Esophagus muscularis mucosa (tissue), 4 donors: ENCODE measurements around the gene TMEM9. TPM values are rescaled to one million over a fixed set of nuclear protein-coding genes. Genes with fewer than 3 reads are reported as not detected.

ENCODE experiments used
- DNase-seq: peaks from one replicate; pipeline ENCODE4 v3.0.0-alpha.2; 2017; ENCODE audit errors: extremely low spot score
- H3K27ac ChIP-seq, 4 donors: fragments of 200-600 bp; sonication (generic); replicated peaks in 1 of 4; 1 replicate in 3 of 4; 2 replicates in 1 of 4; pipeline ENCODE4 v1.5.1; 2016 to 2019; ENCODE audit warnings: mild to moderate bottlenecking in 1 of 4
- H3K27me3 ChIP-seq, 4 donors: fragments of 200-600 bp; sonication (generic); one replicate each; pipeline versions ENCODE4 v1.5.1 to v1.6.0; 2016 to 2019
- H3K36me3 ChIP-seq, 4 donors: fragments of 200-600 bp; sonication (generic); one replicate each; pipeline ENCODE4 v1.5.1; 2016 to 2019
- H3K4me1 ChIP-seq, 4 donors: fragments of 200-600 bp; sonication (generic); one replicate each; pipeline ENCODE4 v1.5.1; 2016 to 2019
- H3K4me3 ChIP-seq, 4 donors: fragments of 200-600 bp; sonication (generic); 1 replicate in 2 of 4; 2 replicates in 2 of 4; pipeline ENCODE4 v1.5.1; 2016 to 2019; ENCODE audit warnings: mild to moderate bottlenecking in 4 of 4, moderate library complexity in 1 of 4
- H3K9me3 ChIP-seq, 4 donors: fragments of 200-600 bp; sonication (generic); 1 replicate in 3 of 4; 2 replicates in 1 of 4; pipeline ENCODE4 v1.5.1; 2016 to 2019
- EP300 ChIP-seq: sonication (generic); formaldehyde crosslinking; IDR thresholded peaks from one replicate; pipeline ENCODE4 v1.6.1; 2017; ENCODE audit warnings: antibody characterized with exemption
- POLR2A ChIP-seq: fragments of 450-650 bp; IDR thresholded peaks from one replicate; pipeline ENCODE4 v1.6.1; 2017; ENCODE audit warnings: antibody characterized with exemption, moderate library complexity, mild to moderate bottlenecking, low read depth
- POLR2AphosphoS5 ChIP-seq, 2 donors: sonication (generic); formaldehyde crosslinking; IDR thresholded peaks; one replicate each; pipeline ENCODE4 v1.6.1; 2017; ENCODE audit warnings: antibody characterized with exemption in 2 of 2
- WGBS: methylation state at CpG from one replicate; pipeline ENCODE4 v1.1.5; 2018; 5-methylcytosine and 5-hydroxymethylcytosine counted together
- intact Hi-C: fragments of 100-400 bp; cut with DNase I; formaldehyde crosslinking; loops from one replicate; pipeline ENCODE4 v1.15.1; 2023
- total RNA-seq, 4 donors: library from RNA; depleted of rRNA; stranded (reverse); fragments of >200 nt; gene quantifications; one replicate each; pipeline versions ENCODE4 v1.1.0 to v1.2.1, GENCODE V29; 2016
- TF ChIP-seq, protein P1 (sequence below), 3 experiments: fragments of 200-600 bp in 2 of 3; fragments of 450-650 bp in 1 of 3; sonication (generic) in 2 of 3; IDR thresholded peaks; one replicate each; pipeline ENCODE4 v1.5.1; 2017 to 2019; ENCODE audit warnings: antibody characterized with exemption in 3 of 3, mild to moderate bottlenecking in 2 of 3, moderate library complexity in 1 of 3

TMEM9 gene
- total RNA-seq, 4 donors from 2014 or later, result 40.1 to 56.1 (median 49.5) TPM

DNA sequence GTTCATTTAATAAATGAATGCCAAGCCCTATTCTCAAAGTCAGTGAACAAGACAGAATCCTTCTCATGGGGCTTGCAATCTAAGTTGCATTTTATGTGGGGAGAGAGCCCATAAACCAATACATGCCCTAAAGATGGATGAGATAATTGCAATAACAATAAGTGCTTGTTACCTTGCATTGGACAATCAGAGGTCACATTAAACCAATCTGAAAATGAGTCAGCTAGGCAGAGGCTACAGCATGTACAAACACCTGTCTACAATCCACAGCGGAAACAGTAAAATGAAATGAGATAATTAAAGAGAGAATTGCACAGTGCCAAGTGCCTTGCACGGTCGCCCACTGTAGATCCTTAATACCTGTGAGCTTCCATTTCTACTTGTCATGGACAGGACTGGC is 28.9 kb upstream of the TMEM9 start:
- H3K36me3 ChIP-seq, result no peaks in the 10 kb centered on the region
- no peaks in the 10 kb centered on the region for H3K9me3 ChIP-seq
- TF ChIP-seq, protein P1, sequence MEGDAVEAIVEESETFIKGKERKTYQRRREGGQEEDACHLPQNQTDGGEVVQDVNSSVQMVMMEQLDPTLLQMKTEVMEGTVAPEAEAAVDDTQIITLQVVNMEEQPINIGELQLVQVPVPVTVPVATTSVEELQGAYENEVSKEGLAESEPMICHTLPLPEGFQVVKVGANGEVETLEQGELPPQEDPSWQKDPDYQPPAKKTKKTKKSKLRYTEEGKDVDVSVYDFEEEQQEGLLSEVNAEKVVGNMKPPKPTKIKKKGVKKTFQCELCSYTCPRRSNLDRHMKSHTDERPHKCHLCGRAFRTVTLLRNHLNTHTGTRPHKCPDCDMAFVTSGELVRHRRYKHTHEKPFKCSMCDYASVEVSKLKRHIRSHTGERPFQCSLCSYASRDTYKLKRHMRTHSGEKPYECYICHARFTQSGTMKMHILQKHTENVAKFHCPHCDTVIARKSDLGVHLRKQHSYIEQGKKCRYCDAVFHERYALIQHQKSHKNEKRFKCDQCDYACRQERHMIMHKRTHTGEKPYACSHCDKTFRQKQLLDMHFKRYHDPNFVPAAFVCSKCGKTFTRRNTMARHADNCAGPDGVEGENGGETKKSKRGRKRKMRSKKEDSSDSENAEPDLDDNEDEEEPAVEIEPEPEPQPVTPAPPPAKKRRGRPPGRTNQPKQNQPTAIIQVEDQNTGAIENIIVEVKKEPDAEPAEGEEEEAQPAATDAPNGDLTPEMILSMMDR (IDR thresholded peaks at IDR 0.05), result no peak
- TF ChIP-seq POLR2A (no peak), POLR2AphosphoS5 (IDR thresholded peaks at IDR 0.05) (no peak), EP300 (no peak)
- intact Hi-C loops, result no loop called here
- no peak for DNase-seq
- H3K4me1 ChIP-seq, result no peaks in the 10 kb centered on the region
- no peak overlapping the region for H3K27ac ChIP-seq
- H3K27me3 ChIP-seq, result no peaks in the 10 kb centered on the region
- no peak overlapping the region for H3K4me3 ChIP-seq
- 94% methylated on average over 3 of the region's 3 CpGs for WGBS

DNA sequence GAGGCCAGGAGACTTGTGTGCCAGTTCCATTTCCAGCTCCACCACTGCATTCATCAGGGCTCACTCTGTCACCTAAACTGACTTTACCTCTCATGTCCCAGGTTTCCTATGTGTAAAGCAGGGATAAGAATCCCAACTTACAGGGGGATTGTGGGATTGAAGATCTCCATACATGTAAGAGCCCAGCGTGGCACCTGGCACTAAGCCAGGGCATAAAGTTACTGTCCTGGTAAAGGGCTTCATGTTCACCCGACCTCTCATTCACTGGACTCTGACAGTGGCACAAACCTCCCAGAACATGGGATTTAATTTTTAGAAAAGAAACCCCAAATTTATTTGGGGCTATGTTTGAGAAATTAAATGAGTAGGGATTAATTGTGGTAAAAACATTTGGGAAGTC is 27.5 kb upstream of the TMEM9 start:
- TF ChIP-seq EP300, result no peak
- TF ChIP-seq POLR2A, result no peak
- no peak for TF ChIP-seq POLR2AphosphoS5 (IDR thresholded peaks at IDR 0.05)
- TF ChIP-seq, protein P1 (IDR thresholded peaks at IDR 0.05), result no peak
- H3K4me3 ChIP-seq, result no peak overlapping the region
- 75% methylated on average over 2 of the region's 2 CpGs for WGBS
- intact Hi-C loops, result no loop called here
- no peaks in the 10 kb centered on the region for H3K4me1 ChIP-seq
- H3K27me3 ChIP-seq, result no peaks in the 10 kb centered on the region
- H3K27ac ChIP-seq, result no peak overlapping the region
- H3K9me3 ChIP-seq, result no peaks in the 10 kb centered on the region
- no peaks in the 10 kb centered on the region for H3K36me3 ChIP-seq
- no peak for DNase-seq

DNA sequence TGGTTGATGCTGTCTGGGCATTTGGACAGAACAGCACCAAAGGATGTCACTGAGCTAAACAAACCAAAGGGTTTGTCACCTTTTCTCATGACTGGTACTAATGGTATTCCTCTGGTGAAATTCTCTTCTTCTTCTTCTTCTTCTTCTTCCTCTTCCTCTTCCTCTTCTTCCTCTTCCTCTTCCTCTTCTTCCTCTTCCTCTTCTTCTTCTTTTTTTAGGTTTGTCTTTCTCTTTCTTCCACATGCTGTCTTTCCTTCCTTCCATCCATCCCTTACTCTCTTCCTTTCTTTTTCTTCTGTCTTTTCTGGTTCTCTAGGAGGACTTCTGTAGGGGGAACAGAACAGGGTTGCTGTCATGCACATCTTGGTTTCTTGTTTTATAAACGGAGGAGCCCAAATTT is 27.0 kb upstream of the TMEM9 start:
- Histone ChIP-seq H3K27me3 (no peaks in the 10 kb centered on the region), H3K9me3 (no peaks in the 10 kb centered on the region), H3K27ac (no peak overlapping the region), H3K36me3 (no peaks in the 10 kb centered on the region), H3K4me3 (no peak overlapping the region), H3K4me1 (no peaks in the 10 kb centered on the region)
- WGBS, result 82% methylated on average over 1 of the region's 1 CpG
- TF ChIP-seq POLR2AphosphoS5 (IDR thresholded peaks at IDR 0.05) (no peak), EP300 (no peak), POLR2A (no peak)
- DNase-seq, result no peak
- intact Hi-C loops, result no loop called here

DNA sequence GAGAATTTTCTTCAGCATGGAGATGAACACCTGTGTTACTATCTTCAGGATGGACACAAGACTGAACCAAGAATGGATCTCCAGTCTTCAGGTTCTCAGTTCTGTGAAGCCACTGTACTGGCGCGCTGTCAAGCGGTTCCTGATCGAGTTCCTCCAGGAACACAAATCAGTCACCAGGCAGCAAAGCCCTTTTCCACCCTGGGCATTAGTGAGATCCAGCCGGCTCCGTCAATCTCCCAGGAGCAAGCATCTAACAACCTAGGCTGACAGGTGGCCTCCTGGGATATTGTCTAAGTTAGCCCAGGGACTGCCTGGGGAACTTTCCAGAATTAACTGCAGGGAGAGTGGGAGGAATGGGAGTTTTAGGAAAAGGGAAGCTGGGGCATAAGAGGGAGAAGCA is 26.6 kb upstream of the TMEM9 start:
- DNase-seq, result no peak
- WGBS, result 84% methylated on average over 6 of the region's 6 CpGs
- no peak for TF ChIP-seq EP300
- TF ChIP-seq, protein P1 (IDR thresholded peaks at IDR 0.05), result no peak
- H3K9me3 ChIP-seq, result no peaks in the 10 kb centered on the region
- H3K27ac ChIP-seq, result no peak overlapping the region
- H3K4me1 ChIP-seq, result no peaks in the 10 kb centered on the region
- H3K36me3 ChIP-seq, result no peaks in the 10 kb centered on the region
- H3K27me3 ChIP-seq, result no peaks in the 10 kb centered on the region
- intact Hi-C loops, result no loop called here
- no peak overlapping the region for H3K4me3 ChIP-seq

DNA sequence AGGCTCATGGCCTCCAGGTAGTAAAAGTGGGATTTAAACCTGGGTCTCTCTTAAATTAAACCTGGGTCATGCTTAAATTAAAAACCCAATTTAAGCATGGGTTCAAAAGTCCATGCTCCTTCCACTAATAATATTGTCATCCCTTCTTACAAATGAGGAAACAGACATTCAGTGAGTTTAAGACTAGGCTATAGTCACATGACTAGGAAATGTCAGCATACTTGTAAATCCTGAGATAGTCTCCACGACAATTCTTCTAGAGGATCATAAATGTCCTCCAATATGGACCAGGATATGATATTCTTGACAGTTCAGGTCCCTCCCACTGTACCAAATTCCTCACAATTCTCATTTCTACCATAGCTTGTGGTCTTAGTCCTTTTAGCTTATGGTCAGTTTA is 25.9 kb upstream of the TMEM9 start:
- Histone ChIP-seq H3K36me3 (no peaks in the 10 kb centered on the region), H3K9me3 (no peaks in the 10 kb centered on the region), H3K4me1 (no peaks in the 10 kb centered on the region), H3K27ac (no peak overlapping the region), H3K27me3 (no peaks in the 10 kb centered on the region), H3K4me3 (no peak overlapping the region)
- WGBS, result 60% methylated on average over 1 of the region's 1 CpG
- DNase-seq, result no peak
- no peak for TF ChIP-seq POLR2A
- TF ChIP-seq, protein P1 (IDR thresholded peaks at IDR 0.05), result no peak
- TF ChIP-seq EP300, result no peak
- intact Hi-C loops, result no loop called here
